Suprapubic skin (tissue), 3 donors: ENCODE measurements around the gene AIG1.

ENCODE experiments used
- CTCF ChIP-seq, 2 donors: fragments of 200-600 bp in 1 of 2; fragments of 450-650 bp in 1 of 2; sonication (generic) in 1 of 2; IDR thresholded peaks; one replicate each; pipeline ENCODE4 v1.5.1; 2016 to 2019; ENCODE audit warnings: antibody characterized with exemption in 2 of 2, mild to moderate bottlenecking in 1 of 2, moderate library complexity in 1 of 2
- EP300 ChIP-seq: sonication (generic); formaldehyde crosslinking; IDR thresholded peaks from one replicate; pipeline ENCODE4 v1.6.1; 2017; ENCODE audit warnings: antibody characterized with exemption

GRCh38 chr6:143261899-143262436 is 201.3 kb downstream of the AIG1 start:
- TF ChIP-seq EP300 (no peak), CTCF (IDR thresholded peaks at IDR 0.05) (no peak)
